ENCODE data around the gene CLDN5.
"Not testable (repeated sequence)": the region's sequence is repeated elsewhere in the genome, so short reads cannot be mapped to it uniquely, and the experiment has no call there.

CLDN5 gene

GRCh38 chr22:19547620-19548019 is 23.4 kb upstream of the CLDN5 start:
- no peak for DNase-seq

GRCh38 chr22:19546680-19547079 is 22.5 kb upstream of the CLDN5 start:
- no peak for DNase-seq

- DNase-seq: no peak
These were observed 21.7 kb upstream of the CLDN5 start for GRCh38 chr22:19545935-19546207.

GRCh38 chr22:19543970-19544708 is 19.9 kb upstream of the CLDN5 start:
- no peak for DNase-seq

- no peak for DNase-seq
These were observed 16.2 kb upstream of the CLDN5 start for GRCh38 chr22:19540394-19540793.

GRCh38 chr22:19537941-19538488 is 13.8 kb upstream of the CLDN5 start:
- DNase-seq: no peak

- no peak for DNase-seq
These were observed 12.4 kb upstream of the CLDN5 start for GRCh38 chr22:19536564-19536963.

GRCh38 chr22:19535001-19535400 is 10.8 kb upstream of the CLDN5 start:
- DNase-seq: no peak

GRCh38 chr22:19533857-19534256 is 9.6 kb upstream of the CLDN5 start:
- DNase-seq: no peak

GRCh38 chr22:19533049-19533626 is 8.9 kb upstream of the CLDN5 start:
- DNase-seq: no peak

GRCh38 chr22:19531327-19531726 is 7.1 kb upstream of the CLDN5 start:
- DNase-seq: not testable (repeated sequence)

GRCh38 chr22:19530751-19531150 is 6.5 kb upstream of the CLDN5 start:
- DNase-seq: no peak

- no peak for DNase-seq
These were observed 5.6 kb upstream of the CLDN5 start for GRCh38 chr22:19529811-19530210.

- no peak for DNase-seq
These were observed 3.7 kb upstream of the CLDN5 start for GRCh38 chr22:19527861-19528417.

GRCh38 chr22:19527321-19527721 is 3.1 kb upstream of the CLDN5 start:
- no peak for DNase-seq

GRCh38 chr22:19526702-19527111 is 2.5 kb upstream of the CLDN5 start:
- no peak for DNase-seq

- DNase-seq: no peak
These were observed 2.0 kb upstream of the CLDN5 start for GRCh38 chr22:19526076-19526701.

GRCh38 chr22:19525666-19526065 is 1.5 kb upstream of the CLDN5 start:
- no peak for DNase-seq

GRCh38 chr22:19525116-19525660 is 978 bp upstream of the CLDN5 start:
- no peak for DNase-seq

- DNase-seq: peak; percentile 40
These were observed 705 bp downstream of the CLDN5 start for GRCh38 chr22:19523240-19524169.

GRCh38 chr22:19522881-19523239 is 1.4 kb downstream of the CLDN5 start:
- no peak for DNase-seq

GRCh38 chr22:19522190-19522880 is 1.9 kb downstream of the CLDN5 start:
- no peak for DNase-seq

Data from suppressor macrophage treated with lipopolysaccharide for 4 hours (primary cell).